ENCODE results near the gene URB1.
"Not testable (repeated sequence)": the region's sequence is repeated elsewhere in the genome, so short reads cannot be mapped to it uniquely, and the experiment has no call there.

URB1 gene

DNA sequence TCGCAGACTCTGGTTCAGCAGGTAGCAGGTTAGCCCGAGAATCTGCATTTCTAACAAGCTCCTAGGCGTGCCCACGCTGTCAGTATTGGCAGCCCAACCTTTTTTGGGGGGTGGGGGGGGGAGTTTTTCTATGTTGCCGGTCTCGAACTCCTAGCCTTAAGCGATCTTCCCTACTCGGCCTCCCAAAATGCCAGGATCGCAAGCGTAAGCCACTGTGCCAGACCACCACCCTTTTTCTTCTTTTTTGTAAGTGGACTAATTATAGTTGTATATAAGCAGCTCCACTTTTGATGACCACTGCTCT, 113.5 kb downstream of the URB1 start:
- DNase-seq: no peak

DNA sequence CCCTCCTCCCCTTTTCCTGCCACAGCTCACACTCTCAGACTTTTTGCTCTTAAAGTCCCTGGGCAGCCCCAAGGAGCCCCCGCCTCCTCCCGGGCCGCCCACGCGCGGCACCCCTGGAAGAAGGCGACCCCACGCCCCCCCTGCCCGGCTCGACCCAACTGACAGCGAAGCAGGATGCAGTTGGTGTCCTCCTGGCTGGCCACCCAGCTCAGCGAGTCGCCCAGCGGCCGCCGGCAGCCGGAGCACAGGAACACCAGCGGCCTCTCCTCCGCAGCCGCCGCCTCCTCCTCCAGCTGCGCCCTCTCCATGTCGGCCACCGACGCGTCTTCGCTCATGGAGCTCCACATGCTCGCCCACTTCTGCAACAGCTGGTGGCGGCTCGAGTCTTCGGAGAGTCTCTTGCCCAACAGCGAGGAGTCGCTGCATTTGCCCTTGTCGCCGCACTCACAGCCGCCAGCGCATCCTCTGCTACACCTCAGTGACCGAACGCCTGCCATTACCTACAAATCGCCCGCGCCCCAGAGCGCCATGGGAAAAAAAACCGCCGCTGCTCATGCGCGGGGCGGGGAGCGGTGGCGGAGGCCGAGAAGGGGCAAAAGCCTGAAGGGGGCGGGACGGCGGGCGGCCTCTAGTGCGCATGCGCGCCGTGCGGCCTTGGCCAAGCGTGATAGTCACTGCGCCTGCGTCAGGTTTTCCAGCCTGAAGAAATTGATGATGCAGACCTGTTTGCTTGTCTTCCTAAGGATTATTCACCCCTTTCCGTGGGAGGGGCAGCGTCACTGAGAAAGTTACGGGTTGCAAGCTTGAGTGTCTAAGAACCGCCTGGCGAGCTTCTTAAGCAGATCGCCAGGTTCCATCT, 114.1 kb downstream of the URB1 start, which contains the start of gene MIS18A:
MIS18A (minus strand) TSS at position 532 of the 859 bp plus-strand sequence; CDS start at position 497, 35 bp downstream.
- peak; percentile 99 for DNase-seq

DNA sequence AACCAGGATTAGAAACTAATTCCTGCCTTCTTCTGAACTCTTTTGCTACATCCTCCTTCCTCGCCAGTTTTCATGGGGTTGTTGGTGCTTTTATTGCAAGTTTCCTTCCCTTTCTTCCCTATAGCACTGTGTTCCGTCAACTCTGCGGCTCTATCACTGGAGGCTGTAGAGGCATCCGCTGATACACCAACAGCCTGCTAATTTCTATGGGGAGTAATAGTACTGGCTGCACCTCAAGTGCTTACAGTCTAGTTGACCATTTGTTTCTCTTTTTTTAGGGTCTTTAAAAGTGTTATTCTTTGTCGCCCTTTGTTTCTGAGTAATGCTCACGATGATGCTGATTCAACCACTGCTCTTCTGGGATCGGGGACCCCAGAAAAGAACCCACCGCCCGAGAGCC, 114.7 kb downstream of the URB1 start:
- no peak for DNase-seq

DNA sequence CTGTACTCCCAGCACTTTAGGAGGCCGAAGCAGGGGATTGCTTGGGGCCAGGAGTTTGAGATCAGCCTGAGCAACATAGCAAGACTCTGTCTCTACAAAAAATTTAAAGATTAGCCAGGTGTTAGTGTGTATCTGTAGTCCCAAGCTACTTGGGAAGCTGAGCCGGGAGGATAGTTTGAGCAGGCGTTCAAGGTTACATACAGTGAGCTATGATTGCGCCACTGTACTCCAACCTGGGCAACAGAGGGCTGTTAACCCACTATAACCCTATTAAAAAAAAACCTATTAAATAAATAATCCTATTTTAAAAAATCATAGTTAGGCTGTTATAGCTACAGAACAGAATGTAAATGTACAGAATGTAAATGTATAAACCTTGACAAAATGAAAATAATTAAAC, 116.1 kb downstream of the URB1 start:
- no peak for DNase-seq

DNA sequence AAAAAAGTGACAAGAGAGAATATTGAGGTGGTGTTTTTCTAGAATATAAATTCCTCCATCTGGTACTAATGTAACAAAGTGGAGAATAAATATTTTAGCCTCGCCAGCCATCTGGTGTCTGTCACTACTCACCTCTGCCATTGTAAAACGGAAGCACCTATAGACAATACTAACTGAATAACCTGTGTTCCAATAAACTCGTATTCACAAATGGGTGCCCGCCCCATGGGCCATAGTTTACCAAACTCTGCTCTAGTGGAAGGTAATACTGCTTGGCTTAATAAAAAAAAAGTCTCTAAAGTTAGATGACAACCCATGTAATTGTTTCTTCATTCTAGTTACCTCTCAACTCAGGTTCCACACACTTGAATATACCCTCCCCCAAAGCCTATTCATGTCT, 122.1 kb downstream of the URB1 start:
- DNase-seq: no peak

DNA sequence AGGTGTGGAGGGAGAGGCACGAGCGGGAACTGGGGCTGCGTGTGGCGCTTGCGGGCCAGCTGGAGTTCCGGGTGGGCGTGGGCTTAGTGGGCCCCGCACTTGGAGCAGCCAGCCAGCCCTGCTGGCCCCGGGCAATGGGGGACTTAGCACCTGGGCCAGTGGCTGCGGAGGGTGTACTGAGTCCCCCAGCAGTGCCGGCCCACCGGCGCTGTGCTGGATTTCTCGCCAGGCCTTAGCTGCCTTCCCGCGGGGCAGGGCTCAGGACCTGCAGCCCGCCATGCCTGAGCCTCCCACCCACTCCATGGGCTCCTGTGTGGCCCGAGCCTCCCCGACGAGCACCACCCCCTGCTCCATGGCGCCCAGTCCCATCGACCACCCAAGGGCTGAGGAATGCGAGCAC, 127.5 kb downstream of the URB1 start:
- not testable (repeated sequence) for DNase-seq

DNA sequence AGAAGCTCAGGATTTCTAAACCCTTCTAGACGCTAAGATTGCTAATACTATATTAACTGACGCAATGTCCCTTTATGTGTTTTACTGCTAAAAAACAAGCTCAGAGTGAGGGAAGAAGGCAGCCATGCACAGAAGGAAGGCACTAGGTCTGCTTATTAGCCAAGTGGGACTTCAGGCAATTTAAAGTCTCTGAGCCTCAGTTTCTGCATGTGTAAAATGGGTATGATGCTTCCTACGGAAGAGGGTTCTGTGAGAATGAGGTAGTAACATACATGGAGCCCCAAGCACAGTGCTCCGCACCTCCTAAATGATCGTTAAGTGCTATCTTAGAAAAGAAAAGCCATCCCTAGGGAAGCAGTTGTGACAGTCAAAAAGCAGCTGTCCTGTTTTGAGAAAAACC, 130.9 kb downstream of the URB1 start:
- DNase-seq: no peak

All from activated T-cell treated with anti-CD3 and anti-CD28 coated beads, Interleukin-2, amount 50 U/mL, for 1 hour (primary cell).